H9 (cell line): Measurements from ENCODE around the gene CLCN5. TPM values are rescaled to one million over a fixed set of nuclear protein-coding genes. Genes with fewer than 3 reads are reported as not detected.

Experiments used
- DNase-seq: peaks from one replicate; pipeline ENCODE4 v3.0.0-alpha.2; 2017
- H2AFZ ChIP-seq: one replicate; pipeline ENCODE4 v1.6.1; 2013; ENCODE audit warnings: mild to moderate bottlenecking, low read length, control low read depth, moderate library complexity
- H2AK5ac ChIP-seq: 2 replicates; pipeline ENCODE4 v1.6.1; 2013; ENCODE audit warnings: low read length, control low read depth, mixed read lengths; ENCODE audit not compliant: insufficient read length
- H2BK120ac ChIP-seq: one replicate; pipeline ENCODE4 v1.6.1; 2013; ENCODE audit warnings: low read depth, mild to moderate bottlenecking, low read length, control low read depth, inconsistent platforms; ENCODE audit not compliant: poor library complexity, severe bottlenecking
- H2BK12ac ChIP-seq: 2 replicates; pipeline ENCODE4 v1.6.1; 2013; ENCODE audit warnings: low read length, control low read depth, mixed read lengths, low read depth; ENCODE audit not compliant: insufficient read length
- H2BK15ac ChIP-seq: 2 replicates; pipeline ENCODE4 v1.6.1; 2013; ENCODE audit warnings: low read depth, low read length, control low read depth
- H2BK20ac ChIP-seq: one replicate; pipeline ENCODE4 v1.6.1; 2013; ENCODE audit warnings: low read depth, mild to moderate bottlenecking, low read length, control low read depth, inconsistent platforms; ENCODE audit not compliant: poor library complexity, severe bottlenecking
- H2BK5ac ChIP-seq: 2 replicates; pipeline ENCODE4 v1.6.1; 2013; ENCODE audit warnings: low read length, control low read depth, mixed read lengths; ENCODE audit not compliant: insufficient read length
- H3K14ac ChIP-seq: 2 replicates; pipeline ENCODE4 v1.6.1; 2013; ENCODE audit warnings: low read length, control low read depth; ENCODE audit not compliant: insufficient read depth
- H3K18ac ChIP-seq: 2 replicates; pipeline ENCODE4 v1.6.1; 2013; ENCODE audit warnings: low read depth, mild to moderate bottlenecking, mixed read lengths, low read length, control low read depth; ENCODE audit not compliant: insufficient read length
- H3K23ac ChIP-seq: 2 replicates; pipeline ENCODE4 v1.6.1; 2013; ENCODE audit warnings: low read length, control low read depth, mixed read lengths, low read depth; ENCODE audit not compliant: insufficient read length
- H3K23me2 ChIP-seq: 2 replicates; pipeline ENCODE4 v1.6.1; 2013; ENCODE audit warnings: low read depth, mild to moderate bottlenecking, mixed read lengths, low read length, control low read depth; ENCODE audit not compliant: insufficient read length, poor library complexity, severe bottlenecking
- H3K27ac ChIP-seq: 2 replicates; pipeline ENCODE4 v1.5.1; 2013; ENCODE audit warnings: low read length, control low read depth, mixed read lengths, low read depth; ENCODE audit not compliant: insufficient read length
- H3K27me3 ChIP-seq: 2 replicates; pipeline ENCODE4 v1.6.1; 2013; ENCODE audit warnings: low read length, control low read depth, inconsistent platforms; ENCODE audit not compliant: insufficient read depth
- H3K4ac ChIP-seq: 2 replicates; pipeline ENCODE4 v1.6.1; 2013; ENCODE audit warnings: low read depth, mild to moderate bottlenecking, control low read depth, inconsistent platforms, low read length, moderate library complexity
- H3K4me1 ChIP-seq: 2 replicates; pipeline ENCODE4 v1.6.1; 2013; ENCODE audit warnings: low read length, control low read depth, inconsistent platforms; ENCODE audit not compliant: insufficient read depth
- H3K4me2 ChIP-seq: 2 replicates; pipeline ENCODE4 v1.6.1; 2013; ENCODE audit warnings: low read length, control low read depth, mixed read lengths; ENCODE audit not compliant: insufficient read length, insufficient read depth
- H3K56ac ChIP-seq: 2 replicates; pipeline ENCODE4 v1.6.1; 2013; ENCODE audit warnings: low read depth, mild to moderate bottlenecking, mixed read lengths, low read length, control low read depth; ENCODE audit not compliant: insufficient read length
- H3K79me1 ChIP-seq: 2 replicates; pipeline ENCODE4 v1.6.1; 2013; ENCODE audit warnings: low read depth, mild to moderate bottlenecking, moderate library complexity, low read length, control low read depth, inconsistent platforms; ENCODE audit not compliant: insufficient read depth, poor library complexity, severe bottlenecking
- H3K79me2 ChIP-seq: 2 replicates; pipeline ENCODE4 v1.6.1; 2013; ENCODE audit warnings: low read length, control low read depth, inconsistent platforms; ENCODE audit not compliant: insufficient read depth
- H3K9ac ChIP-seq: 2 replicates; pipeline ENCODE4 v1.6.1; 2013; ENCODE audit warnings: low read length, control low read depth, mixed read lengths; ENCODE audit not compliant: insufficient read length; ENCODE audit errors: extremely low read depth
- H3K9me3 ChIP-seq: one replicate; pipeline ENCODE4 v1.6.1; 2013; ENCODE audit warnings: low read depth, low read length, inconsistent platforms; ENCODE audit not compliant: control insufficient read depth
- H3T11ph ChIP-seq: one replicate; pipeline ENCODE4 v1.6.1; 2013; ENCODE audit warnings: mild to moderate bottlenecking, low read length, control low read depth, inconsistent platforms
- H4K20me1 ChIP-seq: one replicate; pipeline ENCODE4 v1.6.1; 2013; ENCODE audit not compliant: control insufficient read depth, insufficient read length, insufficient read depth
- H4K5ac ChIP-seq: 2 replicates; pipeline ENCODE4 v1.6.1; 2013; ENCODE audit warnings: low read depth, mild to moderate bottlenecking, mixed read lengths, low read length, control low read depth; ENCODE audit not compliant: insufficient read length
- H4K8ac ChIP-seq: replicated peaks from 2 replicates; pipeline ENCODE4 v1.6.1; 2013; ENCODE audit warnings: low read length, control low read depth, mixed read lengths, low read depth; ENCODE audit not compliant: insufficient read length
- H4K91ac ChIP-seq: 2 replicates; pipeline ENCODE4 v1.6.1; 2013; ENCODE audit warnings: low read depth, mild to moderate bottlenecking, moderate library complexity, mixed read lengths, low read length, control low read depth; ENCODE audit not compliant: insufficient read length
- H3K27ac Mint-ChIP-seq, 3 experiments: 2 replicates in 2 of 3; 3 replicates in 1 of 3; pipeline ENCODE4 v1.8.0; 2020 to 2021; ENCODE audit warnings: mixed read lengths in 3 of 3, mild to moderate bottlenecking in 1 of 3, moderate library complexity in 1 of 3
- H3K27me3 Mint-ChIP-seq: 2 replicates; pipeline ENCODE4 v1.8.0; 2021; ENCODE audit warnings: low read depth, mild to moderate bottlenecking, moderate library complexity, mixed read lengths
- H3K36me3 Mint-ChIP-seq, 3 experiments: 2 replicates in 2 of 3; 3 replicates in 1 of 3; pipeline ENCODE4 v1.8.0; 2020 to 2021; ENCODE audit warnings: low read depth in 3 of 3, mixed read lengths in 3 of 3; ENCODE audit not compliant: insufficient read depth in 1 of 3
- H3K4me1 Mint-ChIP-seq, 2 experiments: 2 replicates each; pipeline ENCODE4 v1.8.0; 2020; ENCODE audit warnings: mixed read lengths in 2 of 2
- H3K4me3 Mint-ChIP-seq, 2 experiments: 2 replicates in 1 of 2; 3 replicates in 1 of 2; pipeline ENCODE4 v1.8.0; 2020 to 2021; ENCODE audit warnings: mild to moderate bottlenecking in 2 of 2, mixed read lengths in 2 of 2, moderate library complexity in 1 of 2
- H3K9me3 Mint-ChIP-seq, 2 experiments: 2 replicates in 1 of 2; 3 replicates in 1 of 2; pipeline ENCODE4 v1.8.0; 2020; ENCODE audit warnings: mild to moderate bottlenecking in 2 of 2, mixed read lengths in 2 of 2, moderate library complexity in 1 of 2
- WGBS: extraction: QIAGEN DNeasy Blood & Tissue Kit; methylation state at CpG from one replicate; pipeline ENCODE4 v1.1.7; 2013; ENCODE audit warnings: missing lambda C conversion rate, low lambda C conversion rate, mixed read lengths; ENCODE audit not compliant: insufficient read length; ENCODE audit errors: extremely low coverage; 5-methylcytosine and 5-hydroxymethylcytosine counted together
- total RNA-seq: library from RNA; stranded (reverse); gene quantifications from 2 replicates; pipeline ENCODE4 v1.2.1, GENCODE V29; 2021
- TF ChIP-seq, protein P1 (sequence below): fragments of 200-600 bp; sonication (generic); conservative IDR thresholded peaks from 3 replicates; pipeline ENCODE4 v1.8.0; 2021; ENCODE audit warnings: antibody characterized with exemption, mild to moderate bottlenecking

CLCN5 gene
- total RNA-seq, 1 experiment from 2014 or later, result 5.9 TPM

DNA sequence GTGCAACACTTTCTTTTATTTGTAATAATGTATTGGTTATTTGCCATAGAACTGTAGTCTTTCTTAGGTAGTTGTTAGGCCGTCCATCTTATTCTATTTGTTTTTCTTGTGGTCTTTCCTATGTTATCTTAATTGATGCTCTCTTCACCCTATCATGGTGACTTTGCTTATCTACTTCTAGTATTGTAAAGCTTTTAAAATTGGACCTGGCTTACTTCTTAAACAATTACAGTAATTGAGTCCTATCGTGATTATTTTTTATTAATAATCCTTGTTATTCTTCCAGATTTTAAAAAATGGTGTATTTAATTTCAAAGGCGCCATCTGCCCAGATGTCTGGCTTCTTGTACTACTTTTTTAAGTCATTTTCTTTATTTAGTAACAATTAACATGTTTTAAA, 63.7 kb downstream of the CLCN5 start:
- Mint-ChIP-seq H3K4me1 (peaks cover 5 to 9% of the 10 kb centered on the region in 2 experiments; a peak in 3 of 4 replicates), H3K27ac (no peak overlapping the region), H3K36me3 (no peaks in the 10 kb centered on the region; a peak in 2 of 7 replicates), H3K9me3 (peaks cover 49 to 51% of the 10 kb centered on the region in 2 experiments), H3K27me3 (no peaks in the 10 kb centered on the region), H3K4me3 (no peak overlapping the region)
- Histone ChIP-seq H4K20me1 (no peaks in the 10 kb centered on the region), H3K4ac (no peak overlapping the region), H3K79me1 (no peaks in the 10 kb centered on the region), H3K23me2 (no peaks in the 10 kb centered on the region), H3K23ac (no peak overlapping the region), H3K27ac (no peak overlapping the region), H3T11ph (no peak overlapping the region), H2BK12ac (no peak overlapping the region), H4K5ac (no peak overlapping the region), H3K14ac (no peak overlapping the region), H3K4me1 (no peaks in the 10 kb centered on the region), H4K8ac (no peak overlapping the region), H2BK20ac (no peak overlapping the region), H2BK120ac (no peak overlapping the region), H2BK5ac (no peak overlapping the region), H3K9me3 (peaks cover 8% of the 10 kb centered on the region), H3K27me3 (no peaks in the 10 kb centered on the region), H2AFZ (no peak overlapping the region), H3K9ac (no peak overlapping the region), H4K91ac (no peak overlapping the region), H2AK5ac (no peak overlapping the region), H3K56ac (no peak overlapping the region), H2BK15ac (no peak overlapping the region), H3K18ac (no peak overlapping the region), H3K79me2 (no peaks in the 10 kb centered on the region), H3K4me2 (no peak overlapping the region)
- no peak for DNase-seq
- TF ChIP-seq, protein P1, sequence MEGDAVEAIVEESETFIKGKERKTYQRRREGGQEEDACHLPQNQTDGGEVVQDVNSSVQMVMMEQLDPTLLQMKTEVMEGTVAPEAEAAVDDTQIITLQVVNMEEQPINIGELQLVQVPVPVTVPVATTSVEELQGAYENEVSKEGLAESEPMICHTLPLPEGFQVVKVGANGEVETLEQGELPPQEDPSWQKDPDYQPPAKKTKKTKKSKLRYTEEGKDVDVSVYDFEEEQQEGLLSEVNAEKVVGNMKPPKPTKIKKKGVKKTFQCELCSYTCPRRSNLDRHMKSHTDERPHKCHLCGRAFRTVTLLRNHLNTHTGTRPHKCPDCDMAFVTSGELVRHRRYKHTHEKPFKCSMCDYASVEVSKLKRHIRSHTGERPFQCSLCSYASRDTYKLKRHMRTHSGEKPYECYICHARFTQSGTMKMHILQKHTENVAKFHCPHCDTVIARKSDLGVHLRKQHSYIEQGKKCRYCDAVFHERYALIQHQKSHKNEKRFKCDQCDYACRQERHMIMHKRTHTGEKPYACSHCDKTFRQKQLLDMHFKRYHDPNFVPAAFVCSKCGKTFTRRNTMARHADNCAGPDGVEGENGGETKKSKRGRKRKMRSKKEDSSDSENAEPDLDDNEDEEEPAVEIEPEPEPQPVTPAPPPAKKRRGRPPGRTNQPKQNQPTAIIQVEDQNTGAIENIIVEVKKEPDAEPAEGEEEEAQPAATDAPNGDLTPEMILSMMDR, result no peak
- WGBS, result no CpG with 5 or more reads among the region's 3 CpGs
